Renal pelvis (tissue), 4 donors: Measurements from ENCODE around the gene TFG. TPM values are rescaled to one million over a fixed set of nuclear protein-coding genes. Genes with fewer than 3 reads are reported as not detected.

Experiments used
- DNase-seq: peaks from one replicate; pipeline ENCODE4 v3.0.0-alpha.2; 2013
- polyA plus RNA-seq, 3 donors: library from polyadenylated mRNA; unstranded; fragments of 120-200 nt; gene quantifications; one replicate each; pipeline ENCODE4 v1.2.1, GENCODE V29; 2013; ENCODE audit not compliant: insufficient read length in 3 of 3

The TFG gene
- polyA plus RNA-seq, 3 donors = 134 to 139 (median 139) TPM

DNA sequence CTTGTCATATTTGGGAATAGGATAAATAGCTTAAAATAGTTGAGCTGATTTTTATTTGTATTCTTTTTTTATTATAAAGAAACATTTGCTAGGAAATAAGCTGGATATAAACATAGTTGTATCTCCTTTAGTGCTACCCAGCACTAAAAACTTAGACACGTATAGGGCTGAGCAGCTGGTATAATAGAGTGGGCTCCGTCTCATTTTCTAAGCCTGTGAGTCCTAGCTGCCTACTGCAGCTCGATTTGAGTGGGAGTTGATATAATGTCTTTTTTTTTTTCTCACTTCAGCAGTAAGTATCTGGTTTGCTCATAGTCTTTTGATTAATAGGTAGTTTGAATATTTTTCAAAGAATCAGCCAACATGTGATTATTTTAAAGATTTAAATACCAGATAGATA is 34.2 kb downstream of the TFG start:
- no peak for DNase-seq

GRCh38 chr3:100744671-100745070 is 35.4 kb downstream of the TFG start:
- DNase-seq = no peak

- DNase-seq = no peak
Observed at GRCh38 chr3:100745617-100746016, 36.3 kb downstream of the TFG start.

DNA sequence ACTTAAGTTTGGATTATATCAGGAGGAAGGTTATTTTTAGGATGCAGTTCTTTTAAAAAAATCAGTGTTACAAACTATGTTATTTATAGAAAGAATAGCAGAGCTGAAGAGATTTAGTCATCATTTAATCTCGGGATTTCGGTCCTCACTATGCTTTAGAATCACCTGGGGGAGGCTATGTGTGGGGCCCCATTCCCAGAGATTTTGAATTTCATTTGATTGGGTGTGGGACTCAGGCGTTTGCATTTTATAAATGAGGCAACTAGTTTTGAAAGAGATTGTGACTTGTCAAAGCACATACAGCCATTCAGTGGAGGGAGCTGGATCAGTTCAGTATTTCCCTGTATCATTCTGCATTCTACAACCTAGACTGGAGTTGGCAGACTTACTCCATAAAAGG is 36.8 kb downstream of the TFG start:
- DNase-seq = no peak

DNA sequence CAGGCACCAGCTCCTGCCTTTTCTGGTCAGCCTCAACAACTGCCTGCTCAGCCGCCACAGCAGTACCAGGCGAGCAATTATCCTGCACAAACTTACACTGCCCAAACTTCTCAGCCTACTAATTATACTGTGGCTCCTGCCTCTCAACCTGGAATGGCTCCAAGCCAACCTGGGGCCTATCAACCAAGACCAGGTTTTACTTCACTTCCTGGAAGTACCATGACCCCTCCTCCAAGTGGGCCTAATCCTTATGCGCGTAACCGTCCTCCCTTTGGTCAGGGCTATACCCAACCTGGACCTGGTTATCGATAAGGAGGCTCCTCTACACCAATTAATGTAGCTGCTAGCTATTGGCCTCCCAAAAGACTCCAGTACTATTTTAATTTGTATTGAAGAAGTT is 38.9 kb downstream of the TFG start:
- no peak for DNase-seq

DNA sequence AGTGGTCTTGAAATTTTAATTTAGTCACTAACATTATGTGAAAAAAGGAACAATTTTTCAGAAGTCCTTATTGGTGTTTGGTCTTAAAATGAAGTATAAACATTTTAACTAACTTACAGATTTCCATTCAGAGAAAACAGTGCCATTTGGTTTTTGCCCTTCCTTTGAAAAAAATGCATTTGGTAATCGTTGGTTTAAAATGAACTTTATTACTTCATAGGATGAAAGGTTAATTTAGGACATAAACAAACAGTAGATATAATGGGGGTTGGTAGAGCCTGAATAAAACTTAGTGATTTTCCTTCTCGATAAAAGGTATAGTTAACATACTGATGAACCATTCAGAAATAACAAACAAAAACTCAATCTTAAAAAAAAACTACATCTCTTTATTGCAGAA is 39.7 kb downstream of the TFG start:
- no peak for DNase-seq

DNA sequence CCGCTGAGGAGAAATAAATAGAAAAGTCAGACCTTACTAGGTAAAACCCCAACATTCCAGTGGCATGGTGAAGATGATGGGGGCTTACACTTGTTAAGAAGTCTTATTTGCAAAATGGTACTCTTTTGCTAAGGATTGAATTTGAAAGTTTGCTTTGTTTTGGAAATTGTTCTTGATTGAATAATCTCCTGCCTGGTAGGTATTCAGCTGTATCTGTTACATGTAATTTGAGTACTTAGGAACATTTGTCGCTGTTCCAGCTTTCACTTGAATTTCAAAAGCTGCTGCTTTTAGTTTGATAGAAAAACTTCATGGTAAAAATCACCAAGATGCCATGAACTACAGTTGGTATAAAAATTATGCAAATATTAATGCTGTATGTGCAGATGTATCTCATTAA is 44.6 kb downstream of the TFG start:
- DNase-seq = no peak

DNA sequence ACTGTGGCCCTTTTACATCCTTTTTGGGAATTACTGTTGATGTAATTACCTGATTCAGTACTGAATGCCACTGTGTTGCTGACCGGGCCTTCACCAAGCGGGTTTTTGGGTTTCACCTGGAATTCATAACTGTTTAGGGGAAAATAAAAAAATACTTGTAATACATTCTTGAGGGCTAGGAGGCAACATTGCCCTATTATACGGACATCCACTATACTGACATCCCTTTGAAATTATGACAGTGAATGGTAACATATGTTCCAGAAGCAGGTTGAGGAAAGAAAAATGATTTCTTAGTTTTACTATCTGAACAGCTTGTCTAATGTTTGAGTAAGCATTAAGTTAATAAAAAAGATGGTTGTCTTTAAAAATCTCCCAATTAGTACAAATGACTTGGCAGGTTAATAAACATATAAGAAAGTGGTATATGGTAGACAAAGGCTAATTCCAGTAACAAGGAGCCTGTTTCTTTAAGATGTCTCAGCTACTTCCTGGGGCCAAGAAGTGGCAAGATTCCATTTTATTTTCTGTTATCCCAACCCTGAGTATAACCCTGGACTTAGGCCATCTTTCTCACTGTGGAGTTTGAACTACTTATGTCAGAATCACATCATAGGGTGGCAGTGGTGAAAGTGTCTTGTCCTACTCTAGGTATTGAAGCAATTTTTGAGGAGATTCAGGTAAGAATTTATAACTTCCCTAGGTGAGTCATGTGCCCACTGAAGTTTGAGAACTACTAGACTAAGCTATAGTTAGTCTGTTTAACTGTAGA is 45.5 kb downstream of the TFG start:
- no peak for DNase-seq

GRCh38 chr3:100756441-100756840 is 47.1 kb downstream of the TFG start:
- no peak for DNase-seq

GRCh38 chr3:100759159-100759558 is 49.9 kb downstream of the TFG start:
- no peak for DNase-seq

GRCh38 chr3:100759950-100760349 is 50.7 kb downstream of the TFG start:
- no peak for DNase-seq

- DNase-seq = no peak
Observed at GRCh38 chr3:100760377-100760776, 51.1 kb downstream of the TFG start.

DNA sequence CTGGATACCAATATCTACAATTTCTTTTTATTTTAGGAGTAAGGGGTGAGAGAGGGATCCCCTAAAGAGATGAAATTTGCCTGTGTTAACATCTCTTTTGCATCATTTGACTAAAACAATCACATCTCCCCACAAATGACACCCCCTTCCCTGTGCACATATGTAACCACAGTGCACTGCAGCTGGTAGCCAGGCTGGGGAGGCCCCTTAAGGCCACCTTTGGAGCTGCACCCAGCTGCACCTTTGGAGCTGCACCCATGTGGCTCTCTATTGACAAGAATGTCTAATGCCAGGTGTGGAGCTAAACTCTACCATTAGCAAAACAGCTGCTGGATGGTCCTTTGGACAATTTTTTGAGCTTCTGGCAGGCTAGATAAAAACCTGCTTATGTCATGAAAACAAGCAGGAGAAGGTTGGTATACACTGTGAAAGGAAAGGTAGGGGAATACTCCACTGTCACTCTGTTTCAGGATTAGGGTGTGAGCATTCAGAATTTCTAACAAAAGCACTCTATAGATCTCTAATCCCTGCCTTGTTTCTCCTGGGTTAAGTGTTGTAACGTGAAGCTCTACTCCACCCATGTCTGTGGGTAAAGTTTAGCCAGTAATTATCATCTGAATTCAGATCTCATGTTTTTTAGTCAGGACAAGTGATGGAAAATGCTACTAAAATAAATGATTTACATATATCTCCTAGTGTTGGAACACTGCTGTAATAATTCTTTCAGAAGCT is 52.1 kb downstream of the TFG start:
- no peak for DNase-seq

GRCh38 chr3:100761951-100762350 is 52.7 kb downstream of the TFG start:
- no peak for DNase-seq

GRCh38 chr3:100765437-100765975 is 56.2 kb downstream of the TFG start:
- no peak for DNase-seq

DNA sequence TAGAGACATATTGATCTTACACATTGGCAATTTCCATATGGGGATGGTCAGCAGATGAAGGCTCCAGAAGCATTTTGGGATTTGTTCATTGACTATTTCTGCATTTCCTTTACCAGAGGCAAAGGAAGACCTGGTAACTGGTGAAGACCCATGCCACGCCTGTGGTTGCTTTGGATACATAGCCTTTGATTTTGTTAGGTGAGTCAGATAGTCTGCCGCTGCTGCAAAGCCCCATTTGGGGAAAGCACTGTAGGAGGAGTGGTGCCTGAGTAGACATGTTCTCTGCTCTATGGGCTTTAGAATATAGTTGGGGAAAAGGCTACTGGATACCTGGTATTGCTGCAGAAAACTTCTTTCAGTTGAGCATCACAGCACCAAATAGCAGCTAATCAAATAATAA is 56.8 kb downstream of the TFG start:
- DNase-seq = no peak

DNA sequence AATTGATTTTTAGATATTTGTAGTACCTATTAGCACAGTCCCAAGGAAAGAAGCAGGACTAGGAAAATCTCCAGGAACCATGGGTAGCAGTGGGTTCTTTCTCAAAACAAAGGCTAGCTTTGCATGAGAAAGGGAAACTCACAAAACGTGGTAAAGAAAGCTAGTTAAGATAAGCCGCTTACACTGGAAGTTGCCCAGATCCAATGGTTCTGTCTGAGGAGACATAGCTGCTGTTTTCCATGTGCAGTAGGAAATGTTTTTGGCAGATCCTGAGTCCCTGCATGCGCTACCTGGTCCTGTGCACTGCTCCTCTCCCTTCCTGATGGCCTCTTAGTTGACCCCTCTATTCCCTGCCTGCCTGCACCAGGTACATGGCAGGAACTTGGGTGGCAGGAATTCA is 60.4 kb downstream of the TFG start:
- DNase-seq = no peak

GRCh38 chr3:100775226-100775625 is 65.9 kb downstream of the TFG start:
- DNase-seq = no peak

DNA sequence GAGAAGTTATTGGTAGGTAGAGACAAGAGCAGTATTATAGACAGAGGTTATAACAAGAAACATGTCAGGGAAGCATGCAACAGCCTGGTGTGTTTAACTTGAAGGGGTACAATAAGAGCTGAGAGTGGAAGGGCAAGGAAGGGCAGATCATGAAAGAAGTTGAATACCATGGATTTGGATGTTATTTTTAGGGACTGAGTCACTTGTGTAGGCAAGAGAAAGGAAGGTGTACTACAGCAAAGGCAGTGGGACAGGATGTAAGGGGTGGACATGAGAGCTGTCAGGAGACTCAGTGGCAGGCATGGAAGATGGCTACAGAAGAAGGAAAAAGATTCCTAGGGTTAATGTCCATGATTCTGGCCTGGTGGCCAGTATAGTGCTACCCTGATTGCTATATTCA is 66.4 kb downstream of the TFG start:
- DNase-seq = no peak

DNA sequence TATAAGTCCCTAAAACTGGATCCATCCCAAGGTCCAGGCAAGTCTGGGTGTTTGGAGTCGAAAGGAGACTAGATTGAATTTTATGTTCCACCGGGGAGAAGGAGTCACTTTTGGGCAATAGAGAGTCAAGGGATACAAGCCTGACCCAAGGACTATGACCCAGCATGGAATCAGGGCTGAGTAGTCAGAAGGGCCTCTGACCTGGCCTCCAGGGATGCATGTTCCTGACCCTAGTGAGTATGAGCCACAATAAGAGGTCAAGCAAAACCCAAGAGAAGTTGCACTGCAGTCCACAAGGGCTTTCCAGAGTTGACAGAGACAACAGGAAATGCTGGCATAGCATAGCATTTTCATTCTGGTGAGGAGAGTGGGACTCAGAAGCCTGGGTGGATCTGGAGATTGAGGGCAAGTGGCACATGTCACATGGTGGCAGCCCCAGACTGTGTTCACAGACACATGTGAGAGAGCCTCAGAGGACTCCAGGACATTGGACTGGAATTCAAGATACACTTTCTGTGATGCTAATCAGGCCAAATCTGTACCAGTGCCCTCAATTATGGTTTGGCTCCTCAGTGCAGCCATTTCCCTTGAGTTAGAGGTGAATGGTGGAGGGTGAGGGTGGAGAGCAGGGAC is 66.9 kb downstream of the TFG start:
- DNase-seq = no peak

DNA sequence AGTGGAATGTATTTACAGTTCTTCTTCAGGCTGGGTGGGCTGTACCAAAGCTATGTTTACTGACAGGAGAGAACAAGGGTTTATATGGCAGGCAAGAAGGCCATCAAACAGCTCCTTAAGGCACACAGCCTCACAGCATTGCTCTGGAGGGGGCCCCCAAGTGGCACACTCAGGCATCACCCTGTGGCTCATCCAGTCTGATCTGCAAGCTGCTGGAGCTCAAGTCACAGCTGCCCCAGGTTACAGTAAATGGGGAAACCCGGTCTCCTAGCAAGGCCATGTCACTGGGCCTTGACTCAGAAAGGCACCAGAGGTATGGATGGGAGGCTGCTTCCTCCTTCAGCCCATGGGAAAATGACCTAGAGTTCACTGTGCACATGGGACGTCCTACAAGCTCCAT is 67.5 kb downstream of the TFG start:
- DNase-seq = no peak

- DNase-seq = no peak
Observed at GRCh38 chr3:100777271-100777670, 68.0 kb downstream of the TFG start.

- no peak for DNase-seq
Observed at GRCh38 chr3:100779480-100779879, 70.2 kb downstream of the TFG start.
